CD14-positive monocyte (primary cell): ENCODE results near the gene MSMO1. TPM values are rescaled to one million over a fixed set of nuclear protein-coding genes. Genes with fewer than 3 reads are reported as not detected.

ENCODE experiments used
- DNase-seq, 3 donors: peaks; one replicate each; pipeline ENCODE4 v3.0.0-alpha.2; 2011 to 2022
- H2AFZ ChIP-seq: 2 replicates; pipeline ENCODE4 v1.6.0; 2012; ENCODE audit warnings: mild to moderate bottlenecking, low read depth, low read length, inconsistent platforms; ENCODE audit not compliant: insufficient read depth, poor library complexity, severe bottlenecking
- H3K27ac ChIP-seq, 2 donors: 1 replicate in 1 of 2; 2 replicates in 1 of 2; pipeline ENCODE4 v1.5.1; 2012 to 2013; ENCODE audit warnings: low read length in 2 of 2, control low read depth in 1 of 2, inconsistent platforms in 1 of 2, low read depth in 1 of 2, mild to moderate bottlenecking in 1 of 2
- H3K27me3 ChIP-seq, 2 donors: one replicate each; pipeline versions ENCODE4 v1.6.0 to v1.6.1; 2011 to 2013; ENCODE audit warnings: low read length in 2 of 2; ENCODE audit not compliant: control insufficient read depth in 2 of 2, insufficient read depth in 2 of 2
- H3K36me3 ChIP-seq, 2 donors: replicated peaks in 1 of 2; 1 replicate in 1 of 2; 2 replicates in 1 of 2; pipeline versions ENCODE4 v1.5.1 to v1.6.1; 2012 to 2013; ENCODE audit warnings: low read length in 2 of 2, control low read depth in 1 of 2, inconsistent platforms in 1 of 2, mild to moderate bottlenecking in 1 of 2; ENCODE audit not compliant: insufficient read depth in 2 of 2, control insufficient read depth in 1 of 2
- H3K4me1 ChIP-seq, 2 donors: 1 replicate in 1 of 2; 2 replicates in 1 of 2; pipeline versions ENCODE4 v1.5.1 to v1.6.1; 2012 to 2013; ENCODE audit warnings: low read length in 2 of 2, control low read depth in 1 of 2, inconsistent platforms in 1 of 2, mild to moderate bottlenecking in 1 of 2, moderate library complexity in 1 of 2; ENCODE audit not compliant: insufficient read depth in 2 of 2, control insufficient read depth in 1 of 2
- H3K4me2 ChIP-seq: replicated peaks from 2 replicates; pipeline ENCODE3; 2012; ENCODE audit warnings: low read length, moderate library complexity, mild to moderate bottlenecking; ENCODE audit not compliant: poor library complexity, severe bottlenecking; ENCODE audit errors: extremely low read depth
- H3K4me3 ChIP-seq, 3 experiments: fragments of 200-600 bp in 1 of 3; sonication (generic) in 1 of 3; replicated peaks in 1 of 3; 1 replicate in 2 of 3; 2 replicates in 1 of 3; pipeline ENCODE4 v1.5.1; 2011 to 2013; ENCODE audit warnings: low read length in 3 of 3, mild to moderate bottlenecking in 3 of 3, control low read depth in 2 of 3, low read depth in 2 of 3, inconsistent platforms in 1 of 3, moderate library complexity in 1 of 3
- H3K79me2 ChIP-seq: 2 replicates; pipeline ENCODE4 v1.6.0; 2012; ENCODE audit warnings: mild to moderate bottlenecking, control low read depth, inconsistent platforms, low read length, moderate library complexity; ENCODE audit not compliant: insufficient read depth
- H3K9ac ChIP-seq: 2 replicates; pipeline ENCODE4 v1.6.0; 2017; ENCODE audit warnings: low read length, mild to moderate bottlenecking; ENCODE audit not compliant: insufficient read depth, poor library complexity, severe bottlenecking
- H3K9me3 ChIP-seq, 2 donors: replicated peaks in 1 of 2; 1 replicate in 1 of 2; 2 replicates in 1 of 2; pipeline versions ENCODE4 v1.5.1 to v1.6.1; 2012 to 2013; ENCODE audit warnings: low read length in 2 of 2, control low read depth in 1 of 2; ENCODE audit not compliant: control insufficient read depth in 1 of 2, insufficient read depth in 1 of 2
- H4K20me1 ChIP-seq: 2 replicates; pipeline ENCODE4 v1.6.0; 2012; ENCODE audit warnings: mild to moderate bottlenecking, low read length, control low read depth, moderate library complexity; ENCODE audit not compliant: insufficient read depth
- H3K27ac Mint-ChIP-seq, 7 donors: one replicate each; pipeline ENCODE4 v1.8.0; 2020; ENCODE audit warnings: mild to moderate bottlenecking in 7 of 7, mixed read lengths in 7 of 7, moderate library complexity in 6 of 7, inconsistent platforms in 2 of 7
- H3K27me3 Mint-ChIP-seq, 3 donors: one replicate each; pipeline ENCODE4 v1.8.0; 2021 to 2022; ENCODE audit warnings: low read depth in 3 of 3, mild to moderate bottlenecking in 3 of 3, mixed read lengths in 3 of 3, moderate library complexity in 3 of 3, inconsistent platforms in 1 of 3
- H3K36me3 Mint-ChIP-seq, 2 donors: one replicate each; pipeline ENCODE4 v1.8.0; 2020; ENCODE audit warnings: mixed read lengths in 2 of 2, inconsistent platforms in 1 of 2, mild to moderate bottlenecking in 1 of 2
- H3K4me1 Mint-ChIP-seq: one replicate; pipeline ENCODE4 v1.8.0; 2020; ENCODE audit warnings: mild to moderate bottlenecking, mixed read lengths
- H3K4me3 Mint-ChIP-seq, 2 donors: one replicate each; pipeline ENCODE4 v1.8.0; 2020; ENCODE audit warnings: mild to moderate bottlenecking in 2 of 2, mixed read lengths in 2 of 2, moderate library complexity in 1 of 2
- H3K9me3 Mint-ChIP-seq, 7 donors: one replicate each; pipeline ENCODE4 v1.8.0; 2020 to 2022; ENCODE audit warnings: mixed read lengths in 7 of 7, mild to moderate bottlenecking in 6 of 7, moderate library complexity in 6 of 7, inconsistent platforms in 2 of 7
- WGBS: methylation state at CpG from one replicate; pipeline ENCODE4 v1.1.5; 2013; ENCODE audit warnings: missing lambda C conversion rate; ENCODE audit not compliant: insufficient coverage; 5-methylcytosine and 5-hydroxymethylcytosine counted together
- intact Hi-C, 2 donors: fragments of 100-400 bp; cut with micrococcal nuclease; formaldehyde crosslinking; loops; one replicate each; pipeline versions ENCODE4 v1.15.0 to v1.15.1; 2023
- polyA plus RNA-seq, 3 donors: library from polyadenylated mRNA; depleted of rRNA in 1 of 3; unstranded in 2 of 3; stranded (reverse) in 1 of 3; fragments of 300-500 nt in 2 of 3; fragments of >200 nt in 1 of 3; fragmentation: Illumina TruSeq in 2 of 3; gene quantifications; 1 replicate in 2 of 3; 2 replicates in 1 of 3; pipeline ENCODE4 v1.2.3, GENCODE V29; 2012 to 2021
- TF ChIP-seq, protein P1 (sequence below): fragments of 200-600 bp; IDR thresholded peaks from one replicate; pipeline ENCODE4 v1.8.0; 2022; ENCODE audit warnings: antibody characterized with exemption, mild to moderate bottlenecking

Gene MSMO1
- polyA plus RNA-seq, 3 donors = 3.1 to 7.6 (median 6.0) TPM

GRCh38 chr4:165312506-165312905, 15.0 kb upstream of the MSMO1 start:
- H2AFZ ChIP-seq = no peak overlapping the region
- WGBS = no CpG with 5 or more reads among the region's 2 CpGs
- Mint-ChIP-seq H3K4me1 (peaks cover 23% of the 10 kb centered on the region), H3K9me3 (peaks cover 0 to 2% (median 0%) of the 10 kb centered on the region in 7 donors), H3K4me3 (no peak overlapping the region), H3K27me3 (peaks cover 0 to 1% (median 0%) of the 10 kb centered on the region in 3 donors), H3K36me3 (peaks cover 52 to 59% of the 10 kb centered on the region in 2 donors), H3K27ac (no peak overlapping the region)
- H3K27ac ChIP-seq = no peak overlapping the region
- TF ChIP-seq, protein P1, sequence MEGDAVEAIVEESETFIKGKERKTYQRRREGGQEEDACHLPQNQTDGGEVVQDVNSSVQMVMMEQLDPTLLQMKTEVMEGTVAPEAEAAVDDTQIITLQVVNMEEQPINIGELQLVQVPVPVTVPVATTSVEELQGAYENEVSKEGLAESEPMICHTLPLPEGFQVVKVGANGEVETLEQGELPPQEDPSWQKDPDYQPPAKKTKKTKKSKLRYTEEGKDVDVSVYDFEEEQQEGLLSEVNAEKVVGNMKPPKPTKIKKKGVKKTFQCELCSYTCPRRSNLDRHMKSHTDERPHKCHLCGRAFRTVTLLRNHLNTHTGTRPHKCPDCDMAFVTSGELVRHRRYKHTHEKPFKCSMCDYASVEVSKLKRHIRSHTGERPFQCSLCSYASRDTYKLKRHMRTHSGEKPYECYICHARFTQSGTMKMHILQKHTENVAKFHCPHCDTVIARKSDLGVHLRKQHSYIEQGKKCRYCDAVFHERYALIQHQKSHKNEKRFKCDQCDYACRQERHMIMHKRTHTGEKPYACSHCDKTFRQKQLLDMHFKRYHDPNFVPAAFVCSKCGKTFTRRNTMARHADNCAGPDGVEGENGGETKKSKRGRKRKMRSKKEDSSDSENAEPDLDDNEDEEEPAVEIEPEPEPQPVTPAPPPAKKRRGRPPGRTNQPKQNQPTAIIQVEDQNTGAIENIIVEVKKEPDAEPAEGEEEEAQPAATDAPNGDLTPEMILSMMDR = no peak
- no peaks in the 10 kb centered on the region for H3K27me3 ChIP-seq
- H3K9me3 ChIP-seq = no peaks in the 10 kb centered on the region
- DNase-seq = no peak
- no peak overlapping the region for H3K4me2 ChIP-seq
- intact Hi-C loops = no loop called here
- peaks cover 23 to 59% of the 10 kb centered on the region in 2 donors for H3K36me3 ChIP-seq
- H3K4me1 ChIP-seq = peaks cover 17 to 26% of the 10 kb centered on the region in 2 donors
- no peak overlapping the region for H3K9ac ChIP-seq
- peaks cover 10% of the 10 kb centered on the region for H3K79me2 ChIP-seq
- no peaks in the 10 kb centered on the region for H4K20me1 ChIP-seq
- H3K4me3 ChIP-seq = no peak overlapping the region

GRCh38 chr4:165319030-165319429, 8.4 kb upstream of the MSMO1 start:
- no peak overlapping the region for H3K4me3 Mint-ChIP-seq
- H3K4me2 ChIP-seq = no peak overlapping the region
- H3K9me3 ChIP-seq = no peaks in the 10 kb centered on the region
- H4K20me1 ChIP-seq = no peaks in the 10 kb centered on the region
- no peaks in the 10 kb centered on the region for H3K9me3 Mint-ChIP-seq
- peaks cover 36 to 39% of the 10 kb centered on the region in 2 donors for H3K36me3 Mint-ChIP-seq
- no peaks in the 10 kb centered on the region for H3K79me2 ChIP-seq
- H3K27ac Mint-ChIP-seq = no peak overlapping the region
- no peak overlapping the region for H3K9ac ChIP-seq
- H3K27ac ChIP-seq = no peak overlapping the region
- no CpG with 5 or more reads among the region's 5 CpGs for WGBS
- TF ChIP-seq, protein P1 = no peak
- intact Hi-C loops = no loop called here
- DNase-seq = no peak
- no peak overlapping the region for H3K4me3 ChIP-seq
- H2AFZ ChIP-seq = no peak overlapping the region
- H3K27me3 ChIP-seq = no peaks in the 10 kb centered on the region
- no peaks in the 10 kb centered on the region for H3K27me3 Mint-ChIP-seq
- peaks cover 2 to 48% of the 10 kb centered on the region in 2 donors for H3K36me3 ChIP-seq
- H3K4me1 Mint-ChIP-seq = peaks cover 28% of the 10 kb centered on the region
- H3K4me1 ChIP-seq = peaks cover 17 to 30% of the 10 kb centered on the region in 2 donors
